HTERT RPE-1 (cell line): Measurements from ENCODE around the gene POSTN.

Source experiments
- in situ Hi-C: fragments of 300-500 bp; cut with MboI; formaldehyde crosslinking; loops from 4 replicates; pipeline ENCODE4 v1.14.3; 2020; ENCODE audit warnings: low sequenced_read_pairs

The POSTN gene

GRCh38 chr13:37598597-37598996 is at the start of gene POSTN:
Gene POSTN, minus strand, starts transcription at chr13:37598768. Its CDS starts 42 bp downstream, at chr13:37598726.
- in situ Hi-C loops, result no loop called here

- in situ Hi-C loops, result no loop called here
These were observed 48.6 kb upstream of the POSTN start for GRCh38 chr13:37647031-37647650.

GRCh38 chr13:37646531-37646930 is 48.0 kb upstream of the POSTN start:
- in situ Hi-C loops, result no loop called here

- in situ Hi-C loops, result no loop called here
These were observed 46.7 kb upstream of the POSTN start for GRCh38 chr13:37645181-37645740.

- in situ Hi-C loops, result no loop called here
These were observed 42.8 kb upstream of the POSTN start for GRCh38 chr13:37641391-37641790.

GRCh38 chr13:37640499-37640898 is 41.9 kb upstream of the POSTN start:
- in situ Hi-C loops, result no loop called here

- in situ Hi-C loops, result no loop called here
These were observed 38.1 kb upstream of the POSTN start for GRCh38 chr13:37636701-37637100.

- in situ Hi-C loops, result no loop called here
These were observed 33.7 kb upstream of the POSTN start for GRCh38 chr13:37632294-37632693.

- in situ Hi-C loops, result no loop called here
These were observed 28.9 kb upstream of the POSTN start for GRCh38 chr13:37627428-37627827.

- in situ Hi-C loops, result no loop called here
These were observed 23.3 kb upstream of the POSTN start for GRCh38 chr13:37621811-37622361.

- in situ Hi-C loops, result no loop called here
These were observed 20.0 kb upstream of the POSTN start for GRCh38 chr13:37618554-37618953.

GRCh38 chr13:37617173-37617572 is 18.6 kb upstream of the POSTN start:
- in situ Hi-C loops, result no loop called here

GRCh38 chr13:37616131-37616530 is 17.6 kb upstream of the POSTN start:
- in situ Hi-C loops, result no loop called here

- in situ Hi-C loops, result no loop called here
These were observed 16.7 kb upstream of the POSTN start for GRCh38 chr13:37615276-37615675.

- in situ Hi-C loops, result no loop called here
These were observed 15.1 kb upstream of the POSTN start for GRCh38 chr13:37613638-37614037.

GRCh38 chr13:37613236-37613635 is 14.7 kb upstream of the POSTN start:
- in situ Hi-C loops, result no loop called here

- in situ Hi-C loops, result no loop called here
These were observed 10.3 kb upstream of the POSTN start for GRCh38 chr13:37608750-37609339.

- in situ Hi-C loops, result no loop called here
These were observed 4.3 kb upstream of the POSTN start for GRCh38 chr13:37602733-37603381.

- in situ Hi-C loops, result no loop called here
These were observed 3.3 kb upstream of the POSTN start for GRCh38 chr13:37601648-37602440.

GRCh38 chr13:37599519-37599918 is 951 bp upstream of the POSTN start:
- in situ Hi-C loops, result no loop called here

- in situ Hi-C loops, result no loop called here
These were observed 1.0 kb downstream of the POSTN start for GRCh38 chr13:37597477-37598025.
